SK-N-SH treated with all-trans-retinoic acid at 6 μM for 48 hours (cell line): Measurements from ENCODE around the gene TPCN1.

Experiments used
- ARNTL ChIP-seq: fragments of 450-650 bp; formaldehyde crosslinking; IDR thresholded peaks from 2 replicates; pipeline ENCODE4 v1.5.0; 2020; ENCODE audit warnings: low read depth, mild to moderate bottlenecking, moderate library complexity, borderline replicate concordance
- CSDC2 ChIP-seq: fragments of 250-450 bp; sonication (Bioruptor Pico); IDR thresholded peaks from 2 replicates; pipeline ENCODE4 v1.5.0; 2020; ENCODE audit warnings: mild to moderate bottlenecking, moderate library complexity
- OSR1 ChIP-seq: fragments of 250-450 bp; sonication (Bioruptor Pico); IDR thresholded peaks from 2 replicates; pipeline ENCODE4 v1.8.0; 2022; ENCODE audit warnings: moderate library complexity, mild to moderate bottlenecking, inconsistent platforms
- PPARA ChIP-seq: fragments of 250-450 bp; sonication (Bioruptor Pico); IDR thresholded peaks from 2 replicates; pipeline ENCODE4 v1.5.0; 2020; ENCODE audit warnings: mild to moderate bottlenecking, borderline replicate concordance
- RARB ChIP-seq: fragments of 250-450 bp; sonication (Bioruptor Pico); IDR thresholded peaks from 2 replicates; pipeline ENCODE4 v1.8.0; 2021; ENCODE audit warnings: mild to moderate bottlenecking, moderate library complexity
- SNAI2 ChIP-seq: fragments of 250-450 bp; sonication (Bioruptor Pico); IDR thresholded peaks from 2 replicates; pipeline ENCODE4 v1.5.0; 2020; ENCODE audit warnings: mild to moderate bottlenecking, moderate library complexity
- ZC3H10 ChIP-seq: fragments of 250-450 bp; sonication (Bioruptor Pico); IDR thresholded peaks from 2 replicates; pipeline ENCODE4 v1.5.1; 2021; ENCODE audit warnings: mild to moderate bottlenecking, moderate library complexity
- ZFP3 ChIP-seq: fragments of 250-450 bp; sonication (Bioruptor Pico); IDR thresholded peaks from 2 replicates; pipeline ENCODE4 v1.5.0; 2020; ENCODE audit warnings: mild to moderate bottlenecking, moderate library complexity
- ZFP30 ChIP-seq: fragments of 450-650 bp; formaldehyde crosslinking; IDR thresholded peaks from 2 replicates; pipeline ENCODE4 v1.5.0; 2022; ENCODE audit warnings: mild to moderate bottlenecking, moderate library complexity
- ZNF8 ChIP-seq: fragments of 450-650 bp; formaldehyde crosslinking; IDR thresholded peaks from 2 replicates; pipeline ENCODE4 v1.5.0; 2020; ENCODE audit warnings: mild to moderate bottlenecking, moderate library complexity
- TF ChIP-seq, protein P1 (sequence below): fragments of 250-450 bp; sonication (Bioruptor Pico); IDR thresholded peaks from 2 replicates; pipeline ENCODE4 v1.5.1; 2020; ENCODE audit warnings: low read depth, mild to moderate bottlenecking, moderate library complexity
- TF ChIP-seq, protein P2 (sequence below): fragments of 250-450 bp; sonication (Bioruptor Pico); IDR thresholded peaks from 2 replicates; pipeline ENCODE4 v1.5.0; 2020; ENCODE audit warnings: mild to moderate bottlenecking, moderate library complexity
- TF ChIP-seq, protein P3 (sequence below): fragments of 250-450 bp; sonication (Bioruptor Pico); IDR thresholded peaks from 2 replicates; pipeline ENCODE4 v1.8.0; 2020; ENCODE audit warnings: mild to moderate bottlenecking, moderate library complexity, borderline replicate concordance
- TF ChIP-seq, protein P4 (sequence below): fragments of 250-450 bp; sonication (Bioruptor Pico); IDR thresholded peaks from 2 replicates; pipeline ENCODE4 v1.8.0; 2021; ENCODE audit warnings: low read depth, mild to moderate bottlenecking, moderate library complexity, borderline replicate concordance

GRCh38 chr12:113238309-113238708 is 17.0 kb downstream of the TPCN1 start:
- TF ChIP-seq ZFP3 (no peak), CSDC2 (no peak), RARB (no peak), ARNTL (CRISPR knock-in tag) (no peak), SNAI2 (no peak), ZNF8 (no peak), ZFP30 (no peak), ZC3H10 (CRISPR knock-in tag) (no peak), OSR1 (CRISPR knock-in tag) (no peak), PPARA (CRISPR knock-in tag) (no peak)
- TF ChIP-seq, protein P1, sequence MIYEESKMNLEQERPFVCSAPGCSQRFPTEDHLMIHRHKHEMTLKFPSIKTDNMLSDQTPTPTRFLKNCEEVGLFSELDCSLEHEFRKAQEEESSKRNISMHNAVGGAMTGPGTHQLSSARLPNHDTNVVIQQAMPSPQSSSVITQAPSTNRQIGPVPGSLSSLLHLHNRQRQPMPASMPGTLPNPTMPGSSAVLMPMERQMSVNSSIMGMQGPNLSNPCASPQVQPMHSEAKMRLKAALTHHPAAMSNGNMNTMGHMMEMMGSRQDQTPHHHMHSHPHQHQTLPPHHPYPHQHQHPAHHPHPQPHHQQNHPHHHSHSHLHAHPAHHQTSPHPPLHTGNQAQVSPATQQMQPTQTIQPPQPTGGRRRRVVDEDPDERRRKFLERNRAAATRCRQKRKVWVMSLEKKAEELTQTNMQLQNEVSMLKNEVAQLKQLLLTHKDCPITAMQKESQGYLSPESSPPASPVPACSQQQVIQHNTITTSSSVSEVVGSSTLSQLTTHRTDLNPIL (CRISPR knock-in tag), result no peak
- TF ChIP-seq, protein P2, sequence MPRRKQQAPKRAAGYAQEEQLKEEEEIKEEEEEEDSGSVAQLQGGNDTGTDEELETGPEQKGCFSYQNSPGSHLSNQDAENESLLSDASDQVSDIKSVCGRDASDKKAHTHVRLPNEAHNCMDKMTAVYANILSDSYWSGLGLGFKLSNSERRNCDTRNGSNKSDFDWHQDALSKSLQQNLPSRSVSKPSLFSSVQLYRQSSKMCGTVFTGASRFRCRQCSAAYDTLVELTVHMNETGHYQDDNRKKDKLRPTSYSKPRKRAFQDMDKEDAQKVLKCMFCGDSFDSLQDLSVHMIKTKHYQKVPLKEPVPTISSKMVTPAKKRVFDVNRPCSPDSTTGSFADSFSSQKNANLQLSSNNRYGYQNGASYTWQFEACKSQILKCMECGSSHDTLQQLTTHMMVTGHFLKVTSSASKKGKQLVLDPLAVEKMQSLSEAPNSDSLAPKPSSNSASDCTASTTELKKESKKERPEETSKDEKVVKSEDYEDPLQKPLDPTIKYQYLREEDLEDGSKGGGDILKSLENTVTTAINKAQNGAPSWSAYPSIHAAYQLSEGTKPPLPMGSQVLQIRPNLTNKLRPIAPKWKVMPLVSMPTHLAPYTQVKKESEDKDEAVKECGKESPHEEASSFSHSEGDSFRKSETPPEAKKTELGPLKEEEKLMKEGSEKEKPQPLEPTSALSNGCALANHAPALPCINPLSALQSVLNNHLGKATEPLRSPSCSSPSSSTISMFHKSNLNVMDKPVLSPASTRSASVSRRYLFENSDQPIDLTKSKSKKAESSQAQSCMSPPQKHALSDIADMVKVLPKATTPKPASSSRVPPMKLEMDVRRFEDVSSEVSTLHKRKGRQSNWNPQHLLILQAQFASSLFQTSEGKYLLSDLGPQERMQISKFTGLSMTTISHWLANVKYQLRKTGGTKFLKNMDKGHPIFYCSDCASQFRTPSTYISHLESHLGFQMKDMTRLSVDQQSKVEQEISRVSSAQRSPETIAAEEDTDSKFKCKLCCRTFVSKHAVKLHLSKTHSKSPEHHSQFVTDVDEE, result no peak
- TF ChIP-seq, protein P3, sequence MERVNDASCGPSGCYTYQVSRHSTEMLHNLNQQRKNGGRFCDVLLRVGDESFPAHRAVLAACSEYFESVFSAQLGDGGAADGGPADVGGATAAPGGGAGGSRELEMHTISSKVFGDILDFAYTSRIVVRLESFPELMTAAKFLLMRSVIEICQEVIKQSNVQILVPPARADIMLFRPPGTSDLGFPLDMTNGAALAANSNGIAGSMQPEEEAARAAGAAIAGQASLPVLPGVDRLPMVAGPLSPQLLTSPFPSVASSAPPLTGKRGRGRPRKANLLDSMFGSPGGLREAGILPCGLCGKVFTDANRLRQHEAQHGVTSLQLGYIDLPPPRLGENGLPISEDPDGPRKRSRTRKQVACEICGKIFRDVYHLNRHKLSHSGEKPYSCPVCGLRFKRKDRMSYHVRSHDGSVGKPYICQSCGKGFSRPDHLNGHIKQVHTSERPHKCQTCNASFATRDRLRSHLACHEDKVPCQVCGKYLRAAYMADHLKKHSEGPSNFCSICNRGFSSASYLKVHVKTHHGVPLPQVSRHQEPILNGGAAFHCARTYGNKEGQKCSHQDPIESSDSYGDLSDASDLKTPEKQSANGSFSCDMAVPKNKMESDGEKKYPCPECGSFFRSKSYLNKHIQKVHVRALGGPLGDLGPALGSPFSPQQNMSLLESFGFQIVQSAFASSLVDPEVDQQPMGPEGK (CRISPR knock-in tag), result no peak
- TF ChIP-seq, protein P4, sequence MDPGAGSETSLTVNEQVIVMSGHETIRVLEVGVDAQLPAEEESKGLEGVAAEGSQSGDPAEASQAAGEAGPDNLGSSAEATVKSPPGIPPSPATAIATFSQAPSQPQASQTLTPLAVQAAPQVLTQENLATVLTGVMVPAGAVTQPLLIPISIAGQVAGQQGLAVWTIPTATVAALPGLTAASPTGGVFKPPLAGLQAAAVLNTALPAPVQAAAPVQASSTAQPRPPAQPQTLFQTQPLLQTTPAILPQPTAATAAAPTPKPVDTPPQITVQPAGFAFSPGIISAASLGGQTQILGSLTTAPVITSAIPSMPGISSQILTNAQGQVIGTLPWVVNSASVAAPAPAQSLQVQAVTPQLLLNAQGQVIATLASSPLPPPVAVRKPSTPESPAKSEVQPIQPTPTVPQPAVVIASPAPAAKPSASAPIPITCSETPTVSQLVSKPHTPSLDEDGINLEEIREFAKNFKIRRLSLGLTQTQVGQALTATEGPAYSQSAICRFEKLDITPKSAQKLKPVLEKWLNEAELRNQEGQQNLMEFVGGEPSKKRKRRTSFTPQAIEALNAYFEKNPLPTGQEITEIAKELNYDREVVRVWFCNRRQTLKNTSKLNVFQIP, result no peak
